ENCODE measurements around the gene ALAS1. TPM values are rescaled to one million over a fixed set of nuclear protein-coding genes. Genes with fewer than 3 reads are reported as not detected.

ALAS1 gene
- total and polyA plus RNA-seq, 9 of the 15 experiments (the other 6 are each of a cell fraction or from before 2014, with no cell fraction given): 21.4 to 49.5 (median 34.4) TPM

DNA sequence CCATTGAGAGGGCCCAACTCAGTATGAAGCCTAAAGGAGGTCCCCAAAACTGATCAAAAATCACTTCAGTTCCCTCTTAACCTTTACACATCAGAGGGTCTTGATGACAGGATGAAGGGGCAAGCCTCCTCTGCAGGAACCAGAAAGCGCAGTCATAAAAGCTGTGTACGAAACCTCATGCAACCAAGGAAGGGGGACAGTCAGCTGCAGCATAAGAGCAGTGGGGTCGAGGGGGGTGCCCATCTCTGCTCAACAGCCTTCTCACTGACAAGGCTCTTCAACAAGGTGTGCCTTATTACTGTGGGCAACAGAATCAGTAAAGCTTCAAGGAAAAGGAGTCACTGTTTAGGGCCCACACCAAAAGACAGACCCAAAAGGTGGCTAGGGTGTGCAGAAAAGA lies 47.6 kb upstream of the ALAS1 start:
- H3K27me3 ChIP-seq (ENCODE audit: control insufficient read depth in 2 of 2, insufficient read depth in 2 of 2, low read length in 2 of 2): no peaks in the 10 kb centered on the region
- H2AFZ ChIP-seq (ENCODE audit: low read depth, low read length): no peak overlapping the region
- peaks cover 10 to 11% of the 10 kb centered on the region in 2 experiments; a peak in 4 of 5 replicates for H3K4me1 ChIP-seq (replicated peaks in 1 of 2; ENCODE audit: control insufficient read depth in 2 of 2, insufficient read depth in 2 of 2, low read length in 2 of 2)
- H3K36me3 ChIP-seq (ENCODE audit: control insufficient read depth, insufficient read depth, low read length): peaks cover 39% of the 10 kb centered on the region; the same call in 2 of the 3 replicates
- FAIRE-seq (no peak), DNase-seq (ENCODE audit: extremely low read depth in 1 of 4, low spot score in 3 of 4) (no peak), ATAC-seq (no peak)
- H3K79me2 ChIP-seq (ENCODE audit: control insufficient read depth, insufficient read depth, low read length): peaks cover 18% of the 10 kb centered on the region
- intact Hi-C loops (cut with micrococcal nuclease): no loop called here
- no peak overlapping the region for H3K27ac ChIP-seq (ENCODE audit: extremely low read depth, low read depth, low read length)
- CTCF ChIA-PET (ENCODE audit: low intra/inter-chr PET ratio): no interaction called here
- no peaks in the 10 kb centered on the region for H4K20me1 ChIP-seq (replicated peaks; ENCODE audit: control insufficient read depth, insufficient read depth, low read length)
- POLR2A ChIA-PET: interaction anchor here (0.6 kb wide), 1 partner anchor 32 kb away, joined by 3 read pairs; no protein-coding TSS in a partner anchor
- 80% methylated on average over 1 of the region's 3 CpGs for WGBS (ENCODE audit: insufficient coverage, low coverage, missing lambda C conversion rate)
- no peak overlapping the region; a peak in 1 of 4 replicates for H3K9ac ChIP-seq (ENCODE audit: insufficient read depth in 1 of 2, low read depth in 2 of 2, low read length in 2 of 2)
- TF ChIP-seq NFE2 (IDR thresholded peaks at IDR 0.05; ENCODE audit: low read depth): no peak
- TF ChIP-seq HNRNPLL (IDR thresholded peaks at IDR 0.05; ENCODE audit: low read depth, low read length, poor library complexity, severe bottlenecking): no peak
- TF ChIP-seq ELK3 (CRISPR knock-in tag; IDR thresholded peaks at IDR 0.05): no peak
- TF ChIP-seq CC2D1A (IDR thresholded peaks at IDR 0.05): no peak
- TF ChIP-seq, protein P1, sequence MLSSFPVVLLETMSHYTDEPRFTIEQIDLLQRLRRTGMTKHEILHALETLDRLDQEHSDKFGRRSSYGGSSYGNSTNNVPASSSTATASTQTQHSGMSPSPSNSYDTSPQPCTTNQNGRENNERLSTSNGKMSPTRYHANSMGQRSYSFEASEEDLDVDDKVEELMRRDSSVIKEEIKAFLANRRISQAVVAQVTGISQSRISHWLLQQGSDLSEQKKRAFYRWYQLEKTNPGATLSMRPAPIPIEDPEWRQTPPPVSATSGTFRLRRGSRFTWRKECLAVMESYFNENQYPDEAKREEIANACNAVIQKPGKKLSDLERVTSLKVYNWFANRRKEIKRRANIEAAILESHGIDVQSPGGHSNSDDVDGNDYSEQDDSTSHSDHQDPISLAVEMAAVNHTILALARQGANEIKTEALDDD (IDR thresholded peaks at IDR 0.05): no peak
- TF ChIP-seq STAT5B (CRISPR knock-in tag; IDR thresholded peaks at IDR 0.05): no peak
- TF ChIP-seq, protein P2, sequence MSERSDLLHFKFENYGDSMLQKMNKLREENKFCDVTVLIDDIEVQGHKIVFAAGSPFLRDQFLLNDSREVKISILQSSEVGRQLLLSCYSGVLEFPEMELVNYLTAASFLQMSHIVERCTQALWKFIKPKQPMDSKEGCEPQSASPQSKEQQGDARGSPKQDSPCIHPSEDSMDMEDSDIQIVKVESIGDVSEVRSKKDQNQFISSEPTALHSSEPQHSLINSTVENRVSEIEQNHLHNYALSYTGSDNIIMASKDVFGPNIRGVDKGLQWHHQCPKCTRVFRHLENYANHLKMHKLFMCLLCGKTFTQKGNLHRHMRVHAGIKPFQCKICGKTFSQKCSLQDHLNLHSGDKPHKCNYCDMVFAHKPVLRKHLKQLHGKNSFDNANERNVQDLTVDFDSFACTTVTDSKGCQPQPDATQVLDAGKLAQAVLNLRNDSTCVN (CRISPR knock-in tag; IDR thresholded peaks at IDR 0.05): no peak
- no peak for TF ChIP-seq SP2 (IDR thresholded peaks at IDR 0.05; ENCODE audit: extremely low read depth, low read depth, low read length, poor library complexity, severe bottlenecking)
- TF ChIP-seq MTA3 (IDR thresholded peaks at IDR 0.05; ENCODE audit: borderline replicate concordance): no peak
- TF ChIP-seq ZFP1 (CRISPR knock-in tag; IDR thresholded peaks at IDR 0.05): no peak
- TF ChIP-seq POLR2H (tag; IDR thresholded peaks at IDR 0.05; ENCODE audit: low read depth): no peak
- TF ChIP-seq PTRF (tag; IDR thresholded peaks at IDR 0.05): no peak
- no peak for TF ChIP-seq ARID1B (IDR thresholded peaks at IDR 0.05)
- no peak for TF ChIP-seq FOXA1 (IDR thresholded peaks at IDR 0.05; ENCODE audit: borderline replicate concordance)
- H3K9me1 ChIP-seq (ENCODE audit: control insufficient read depth, insufficient read depth, low read length): no peaks in the 10 kb centered on the region
- BruUV-seq (replicated peaks): no TSS peak
- no peaks in the 10 kb centered on the region for H3K9me3 ChIP-seq (replicated peaks; ENCODE audit: control insufficient read depth, insufficient read depth, low read depth, low read length)
- in situ Hi-C loops (cut with MboI): no loop called here
- no peak overlapping the region for H3K4me2 ChIP-seq (ENCODE audit: insufficient read depth, low read length)
- H3K4me3 ChIP-seq: no peak overlapping the region

All from K562 (cell line).